GM12878 (cell line): Measurements from ENCODE around the gene BAG5.

Experiments
- CTCF ChIP-seq, 3 experiments: IDR thresholded peaks in 2 of 3; conservative IDR thresholded peaks in 1 of 3; 2 replicates each; pipeline ENCODE4 v1.5.1; 2011; ENCODE audit warnings: low read depth in 3 of 3, low read length in 3 of 3, mild to moderate bottlenecking in 3 of 3, control low read depth in 2 of 3, moderate library complexity in 2 of 3, inconsistent platforms in 1 of 3, mixed read lengths in 1 of 3; ENCODE audit not compliant: control insufficient read depth in 2 of 3, insufficient read depth in 1 of 3; ENCODE audit errors: extremely low read depth in 1 of 3
- EGR1 ChIP-seq, 2 experiments: IDR thresholded peaks; 1 replicate in 1 of 2; 2 replicates in 1 of 2; pipeline ENCODE4 v1.6.1; 2011 to 2012; ENCODE audit warnings: low read depth in 2 of 2, low read length in 2 of 2, borderline replicate concordance in 1 of 2, mild to moderate bottlenecking in 1 of 2, moderate library complexity in 1 of 2
- ELK1 ChIP-seq: IDR thresholded peaks from 2 replicates; pipeline ENCODE4 v1.6.1; 2012; ENCODE audit warnings: low read depth, low read length, improper control_type of control experiment
- EP300 ChIP-seq, 2 experiments: fragments of 150-350 bp in 1 of 2; IDR thresholded peaks; 2 replicates each; pipeline ENCODE4 v1.6.1; 2011 to 2012; ENCODE audit warnings: low read depth in 2 of 2, low read length in 2 of 2, borderline replicate concordance in 1 of 2, improper control_type of control experiment in 1 of 2, inconsistent platforms in 1 of 2; ENCODE audit not compliant: control insufficient read depth in 1 of 2
- ESRRA ChIP-seq: IDR thresholded peaks from 2 replicates; pipeline ENCODE4 v1.6.1; 2012; ENCODE audit warnings: mild to moderate bottlenecking, low read length, improper control_type of control experiment
- EZH2 ChIP-seq: IDR thresholded peaks from 2 replicates; pipeline ENCODE4 v1.6.1; 2012; ENCODE audit warnings: low read depth, mild to moderate bottlenecking, control low read depth, inconsistent platforms, low read length, borderline replicate concordance; ENCODE audit not compliant: control insufficient read depth
- MEF2A ChIP-seq: IDR thresholded peaks from 2 replicates; pipeline ENCODE4 v1.6.1; 2011; ENCODE audit warnings: low read depth, mild to moderate bottlenecking, low read length, moderate library complexity; ENCODE audit not compliant: insufficient read depth
- PRDM15 ChIP-seq: fragments of 450-650 bp; formaldehyde crosslinking; IDR thresholded peaks from 2 replicates; pipeline ENCODE4 v1.4.0; 2020; ENCODE audit warnings: mild to moderate bottlenecking, moderate library complexity
- ZNF384 ChIP-seq: IDR thresholded peaks from 2 replicates; pipeline ENCODE4 v1.6.1; 2012; ENCODE audit warnings: low read depth, mild to moderate bottlenecking, low read length, improper control_type of control experiment, borderline replicate concordance

GRCh38 chr14:103509864-103510723 lies 52.4 kb downstream of the BAG5 start:
- TF ChIP-seq EZH2 (no peak), EGR1 (IDR thresholded peaks at IDR 0.05; ENCODE audit: borderline replicate concordance in 1 of 2, low read depth in 2 of 2, low read length in 2 of 2) (no peak), ESRRA (no peak), PRDM15 (CRISPR knock-in tag) (no peak), ELK1 (no peak), MEF2A (no peak), CTCF (IDR thresholded peaks at IDR 0.05 in 2 of 3, conservative IDR thresholded peaks at IDR 0.05 in 1 of 3; ENCODE audit: control insufficient read depth in 2 of 3, extremely low read depth in 1 of 3, insufficient read depth in 1 of 3, low read depth in 3 of 3, low read length in 3 of 3) (no peak), ZNF384 (no peak), EP300 (IDR thresholded peaks at IDR 0.05; ENCODE audit: borderline replicate concordance in 1 of 2, control insufficient read depth in 1 of 2, low read depth in 2 of 2, low read length in 2 of 2) (no peak)
